HuH-7 (cell line): ENCODE data around the gene VEPH1.

ENCODE experiments used
- DNase-seq: peaks from one replicate; pipeline ENCODE4 v3.0.0; 2011; ENCODE audit warnings: low spot score

Gene VEPH1

DNA sequence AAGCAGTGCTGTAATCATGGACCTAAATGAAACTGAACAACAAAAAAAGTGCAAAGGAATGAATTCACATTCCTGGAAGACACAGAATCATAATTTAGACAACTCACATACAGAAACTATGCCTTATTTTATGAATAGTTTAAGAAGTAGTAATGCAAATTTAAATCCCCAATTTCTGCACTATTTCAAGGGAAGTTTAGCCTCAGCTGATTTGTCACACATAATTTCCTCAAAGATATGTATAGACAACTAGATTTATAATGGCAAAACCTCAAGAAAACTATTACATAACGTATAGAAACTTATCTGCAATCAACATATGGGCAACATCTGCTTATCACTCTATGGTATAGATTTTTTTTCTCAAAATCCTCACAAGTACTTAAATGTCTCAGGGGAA, 74.4 kb downstream of the VEPH1 start:
- DNase-seq = no peak

GRCh38 chr3:157427901-157428300, 75.3 kb downstream of the VEPH1 start:
- no peak for DNase-seq

GRCh38 chr3:157423337-157423736, 79.9 kb downstream of the VEPH1 start:
- DNase-seq = no peak

DNA sequence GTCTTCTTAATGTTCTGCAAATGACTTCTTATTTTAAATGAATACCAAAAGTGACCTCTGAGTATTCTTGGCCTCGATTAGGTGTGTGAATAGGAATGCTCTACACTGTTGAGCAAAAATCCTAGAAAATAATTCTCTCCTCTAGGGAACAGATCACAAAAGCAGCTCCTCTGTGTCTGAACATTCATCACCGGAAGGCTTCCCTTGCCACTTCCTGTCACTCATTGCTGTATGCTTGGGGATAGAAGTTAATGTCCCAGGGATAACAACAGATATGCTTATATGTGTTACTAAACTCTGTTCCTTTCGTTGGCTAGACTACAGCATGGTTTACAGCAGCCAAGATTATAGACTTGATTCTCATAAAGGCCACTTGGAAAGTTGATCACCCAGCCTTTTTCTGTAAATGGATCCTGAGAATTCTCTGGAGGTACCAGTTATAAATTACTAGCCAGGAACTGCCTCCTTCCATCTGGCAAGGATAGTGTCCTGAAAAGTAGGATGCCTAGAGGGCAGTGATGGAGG, 82.5 kb downstream of the VEPH1 start:
- DNase-seq = no peak

- DNase-seq = no peak
Measured at GRCh38 chr3:157418104-157418503, 85.1 kb downstream of the VEPH1 start.

GRCh38 chr3:157417247-157417646, 86.0 kb downstream of the VEPH1 start:
- no peak for DNase-seq

DNA sequence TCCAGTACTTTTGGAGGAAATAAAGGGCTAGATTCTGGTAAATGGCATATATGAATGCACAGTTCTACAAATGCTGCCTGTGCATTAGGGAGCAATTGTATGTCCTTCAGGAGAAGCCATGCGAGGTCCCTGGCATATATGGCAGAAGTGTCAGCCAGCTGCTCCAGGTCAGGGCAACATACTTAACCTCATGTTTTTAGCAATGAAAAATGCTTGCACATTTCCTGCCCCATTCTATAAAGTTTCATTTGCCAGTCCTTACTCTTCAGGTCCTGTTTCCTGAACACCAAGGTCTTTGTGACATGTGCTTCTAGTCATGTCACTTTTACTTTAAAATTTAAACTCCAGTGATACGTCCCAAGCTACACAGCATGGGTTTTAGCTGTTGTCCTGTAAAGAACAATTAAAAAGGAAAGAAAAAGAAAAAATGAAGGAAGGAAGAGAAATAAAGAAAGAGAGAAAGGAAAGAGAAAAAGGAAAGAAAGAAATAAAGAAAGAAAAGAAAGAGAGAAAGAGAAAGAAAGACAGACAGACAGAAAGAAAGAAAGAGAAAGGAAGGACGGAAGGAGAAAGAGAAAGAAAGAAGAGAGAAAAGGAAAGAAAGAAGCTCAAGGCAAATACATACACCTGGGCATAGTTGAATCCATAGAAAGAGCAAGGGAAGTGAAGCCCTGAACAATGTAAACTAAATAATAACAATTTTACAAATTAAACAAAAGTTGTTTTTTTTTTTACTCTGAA, 86.7 kb downstream of the VEPH1 start:
- DNase-seq = no peak

- no peak for DNase-seq
Measured at GRCh38 chr3:157414861-157415260, 88.4 kb downstream of the VEPH1 start.

DNA sequence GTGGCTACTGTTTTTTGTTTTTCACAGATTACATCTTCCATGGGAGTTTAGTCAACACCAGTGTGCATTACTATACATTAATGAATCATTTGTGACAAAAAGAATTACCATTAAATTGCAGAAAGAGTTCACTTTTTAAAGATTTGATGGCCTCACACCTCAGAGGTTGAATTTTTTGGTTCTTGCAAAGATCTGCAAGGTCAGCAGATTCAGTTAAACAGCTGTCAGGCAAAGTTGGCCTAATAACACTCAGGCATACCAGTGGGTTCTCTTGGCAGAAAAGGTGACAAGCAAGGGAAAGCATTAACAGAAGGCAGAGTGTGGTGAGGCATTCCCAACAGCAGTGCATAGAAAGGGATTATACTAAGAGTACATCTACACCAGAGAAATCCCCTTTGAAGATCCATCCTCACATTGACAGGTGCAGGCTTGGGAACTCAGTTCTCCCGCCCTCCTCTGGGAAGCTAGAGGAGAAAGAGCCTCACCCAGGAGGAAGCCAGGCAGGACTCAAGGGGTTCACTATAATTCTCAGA, 90.8 kb downstream of the VEPH1 start:
- no peak for DNase-seq

GRCh38 chr3:157410945-157411344, 92.3 kb downstream of the VEPH1 start:
- DNase-seq = no peak

GRCh38 chr3:157409516-157409915, 93.7 kb downstream of the VEPH1 start:
- DNase-seq = no peak

GRCh38 chr3:157408499-157409149, 94.6 kb downstream of the VEPH1 start:
- no peak for DNase-seq

DNA sequence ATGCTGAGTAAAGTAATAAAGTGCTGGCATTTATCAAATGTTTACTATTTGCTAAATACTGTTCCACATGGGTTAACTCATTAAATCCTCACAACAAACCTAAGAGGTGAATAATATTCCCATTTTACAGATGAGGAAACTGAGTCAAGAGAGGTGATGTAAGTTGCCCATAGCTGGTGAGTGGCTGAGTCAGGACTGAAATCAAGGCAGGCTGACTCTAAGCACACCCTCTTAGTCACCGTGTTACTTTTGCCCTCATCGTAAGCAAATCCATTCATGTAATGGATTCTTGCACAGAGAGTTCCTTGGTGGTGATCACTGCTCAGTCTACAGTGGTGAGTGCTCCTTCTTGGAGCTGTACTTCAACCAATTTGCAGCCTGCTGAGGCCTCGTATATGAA, 95.4 kb downstream of the VEPH1 start:
- DNase-seq = no peak

- DNase-seq = no peak
Measured at GRCh38 chr3:157406394-157406793, 96.8 kb downstream of the VEPH1 start.

DNA sequence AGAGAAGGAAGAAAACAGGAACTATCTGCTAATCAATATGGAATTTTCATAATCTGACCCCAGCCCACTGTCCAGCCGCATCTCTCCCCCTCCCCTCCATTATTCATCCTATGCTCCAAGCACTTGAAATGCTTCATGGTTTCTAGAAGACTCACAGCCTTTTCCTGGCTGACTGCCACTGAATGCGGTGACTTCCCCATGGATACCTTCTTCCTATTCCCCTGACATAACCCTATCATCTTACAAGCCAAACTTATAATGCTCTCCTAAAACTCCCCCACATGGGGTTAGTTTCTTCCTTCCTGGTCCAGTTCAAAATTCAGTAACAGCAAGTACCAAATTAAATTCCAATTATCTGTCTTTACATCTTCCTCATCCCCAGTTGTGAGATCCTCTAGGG, 97.8 kb downstream of the VEPH1 start:
- DNase-seq = no peak

DNA sequence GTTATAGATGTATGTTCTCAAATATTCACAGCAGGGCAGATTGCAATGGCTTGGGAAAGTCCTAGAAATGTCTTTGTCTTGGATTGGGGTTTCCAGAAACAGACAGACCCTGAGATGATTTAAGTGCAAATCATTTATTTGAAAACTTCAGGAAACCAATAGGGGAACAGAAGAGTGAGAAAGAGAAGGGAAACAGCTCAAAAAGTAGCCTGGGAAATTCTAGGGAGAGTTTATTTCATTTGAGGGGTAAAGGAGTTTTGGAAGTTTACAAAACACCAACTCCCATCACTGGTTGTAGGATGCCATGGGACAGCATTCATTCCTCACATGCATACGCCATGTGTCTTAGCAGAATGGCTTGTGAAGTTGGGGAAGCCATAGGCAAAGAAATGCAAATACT, 98.8 kb downstream of the VEPH1 start:
- DNase-seq = no peak

GRCh38 chr3:157398598-157398997, 104.6 kb downstream of the VEPH1 start:
- DNase-seq = no peak

DNA sequence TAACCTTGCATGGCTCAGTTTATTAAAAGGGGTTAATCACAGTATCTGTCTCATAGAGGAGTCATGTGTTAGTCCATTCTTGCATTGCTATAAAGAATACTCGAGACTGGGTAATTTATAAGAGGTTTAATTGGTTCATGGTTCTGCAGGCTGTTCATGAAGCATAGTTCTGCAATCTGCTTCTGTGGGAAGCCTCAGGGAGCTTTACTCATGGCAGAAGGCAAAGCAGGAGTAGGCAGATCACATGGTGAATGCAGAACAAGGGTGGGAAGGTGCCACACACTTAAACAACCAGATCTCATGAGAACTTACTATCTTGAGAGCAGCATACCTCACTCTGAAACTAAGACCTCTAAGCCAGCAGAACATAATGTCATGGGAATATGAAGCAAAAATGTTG, 108.8 kb downstream of the VEPH1 start:
- no peak for DNase-seq

- DNase-seq = no peak
Measured at GRCh38 chr3:157393113-157393512, 110.1 kb downstream of the VEPH1 start.

DNA sequence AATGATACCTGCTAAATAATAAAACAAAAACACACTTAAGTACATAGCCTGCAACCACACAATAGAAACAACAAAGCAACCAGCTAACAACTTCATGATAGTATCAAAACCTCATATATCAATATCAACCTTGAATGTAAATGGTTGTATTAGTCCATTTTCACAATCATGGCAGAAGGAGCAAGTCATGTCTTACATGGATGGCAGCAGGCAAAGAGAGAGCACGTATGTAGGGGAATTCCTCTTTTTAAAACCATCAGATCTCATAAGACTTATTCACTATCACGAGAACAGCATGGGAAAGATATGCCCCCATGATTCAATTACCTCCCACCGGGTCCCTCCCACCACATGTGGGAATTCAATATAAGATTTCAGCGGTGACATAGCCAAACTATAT, 111.1 kb downstream of the VEPH1 start:
- no peak for DNase-seq

- DNase-seq = no peak
Measured at GRCh38 chr3:157390713-157391515, 112.3 kb downstream of the VEPH1 start.

- DNase-seq = no peak
Measured at GRCh38 chr3:157388976-157389375, 114.2 kb downstream of the VEPH1 start.
